ENCODE results near the gene B3GNT9.

Gene B3GNT9

DNA sequence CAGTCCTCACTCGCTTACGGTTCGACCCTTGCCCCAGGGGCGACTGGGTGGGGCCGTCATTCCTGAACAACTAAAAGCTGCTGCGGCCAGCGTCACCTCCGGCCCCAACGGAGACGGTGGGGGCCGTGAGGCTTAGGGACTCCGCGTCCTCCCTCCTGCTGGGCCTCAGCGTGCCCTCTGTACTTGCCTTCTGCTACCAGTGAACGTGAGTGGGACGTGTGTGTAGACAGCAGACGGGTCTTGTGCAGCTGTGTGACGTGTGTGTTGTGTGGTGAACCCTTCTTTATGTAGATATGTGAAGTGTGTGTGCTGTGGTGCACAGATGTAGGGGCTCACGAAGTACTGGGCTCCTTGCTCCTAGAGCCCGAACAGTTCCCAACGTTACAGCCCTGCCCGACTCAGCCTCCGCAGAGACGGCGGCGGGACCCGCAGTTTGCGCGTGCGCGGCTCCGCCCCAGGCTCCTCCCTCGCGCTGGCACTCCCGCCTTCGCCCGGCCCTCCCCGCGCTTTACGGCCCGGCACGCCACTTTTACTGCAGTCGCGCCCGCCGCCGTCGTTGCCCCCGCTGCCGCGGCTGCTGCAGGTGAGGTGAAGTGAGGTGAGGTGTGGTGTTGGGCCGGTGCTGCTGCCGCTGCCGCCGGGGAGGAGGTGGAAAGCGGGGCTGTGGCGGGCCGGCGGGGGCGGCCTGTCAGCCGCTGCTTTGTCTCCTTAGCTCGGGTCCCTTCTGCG lies 41.2 kb downstream of the B3GNT9 start, which contains the start of gene PHAF1:
Gene PHAF1 (plus strand): TSS at position 535 of the 729 bp plus-strand sequence. CDS start 235 bp downstream, outside the sequence.
- DNase-seq = peak; percentile 99

GRCh38 chr16:67108931-67109406 lies 41.8 kb downstream of the B3GNT9 start:
- DNase-seq = no peak

- no peak for DNase-seq
Measured at GRCh38 chr16:67108489-67108888, 42.3 kb downstream of the B3GNT9 start.

DNA sequence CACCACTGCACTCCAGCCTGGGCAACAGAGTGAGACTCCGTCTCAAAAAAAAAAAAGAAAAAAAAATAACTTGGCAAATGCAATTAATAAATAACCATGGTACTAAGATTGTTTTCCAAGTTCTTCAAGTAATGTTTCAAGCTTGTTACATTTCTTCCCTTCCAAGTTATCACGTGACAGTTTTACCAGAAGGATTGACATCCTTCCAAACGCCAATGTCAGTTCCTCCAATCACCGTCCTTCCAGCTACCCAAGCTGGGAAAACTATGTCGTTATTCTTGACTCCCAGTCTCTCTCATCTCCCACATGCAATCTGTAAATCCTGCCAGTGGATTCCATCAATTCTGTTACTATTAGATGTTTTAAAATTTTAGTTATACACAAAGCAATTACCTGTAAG lies 44.9 kb downstream of the B3GNT9 start:
- no peak for DNase-seq

DNA sequence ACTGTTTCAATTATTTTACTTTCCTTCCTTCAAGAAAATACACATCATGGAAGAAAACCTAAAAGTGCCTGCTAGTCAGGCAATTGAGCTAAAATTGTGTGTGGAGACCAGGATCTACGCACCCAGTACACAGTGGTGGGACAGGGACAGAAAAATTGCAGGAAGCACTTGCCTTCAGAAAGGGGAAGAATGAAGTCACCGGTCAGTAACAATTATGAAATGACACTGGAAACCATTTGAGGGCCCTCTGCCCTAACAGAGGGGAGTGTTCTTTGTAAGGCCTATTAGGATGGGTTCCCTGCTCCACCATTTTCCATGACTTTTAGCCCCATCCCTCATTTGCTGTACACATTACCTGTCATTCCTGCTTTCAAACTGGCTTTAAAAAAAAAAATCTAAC lies 45.6 kb downstream of the B3GNT9 start:
- no peak for DNase-seq

GRCh38 chr16:67104845-67105244 lies 46.0 kb downstream of the B3GNT9 start:
- DNase-seq = no peak

DNA sequence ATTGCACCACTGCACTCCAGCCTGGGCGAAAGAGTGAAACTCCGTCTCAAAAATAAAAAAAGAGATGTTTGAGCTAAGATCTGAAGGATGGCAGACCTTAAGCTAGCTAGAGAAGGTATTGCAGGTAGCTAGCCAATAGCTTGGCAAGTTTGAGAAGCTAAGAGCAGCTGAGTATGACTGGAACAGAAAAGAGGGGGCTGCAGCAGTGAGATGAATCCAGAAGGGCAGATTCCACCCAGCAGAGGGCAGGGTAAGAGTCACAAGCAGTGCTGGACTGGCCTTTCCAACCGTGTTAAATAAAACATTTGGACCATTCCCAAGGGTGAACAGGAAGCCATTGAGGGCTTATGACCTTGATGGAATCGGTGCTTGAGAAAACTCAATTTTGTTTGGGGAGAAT lies 46.7 kb downstream of the B3GNT9 start:
- DNase-seq = no peak

DNA sequence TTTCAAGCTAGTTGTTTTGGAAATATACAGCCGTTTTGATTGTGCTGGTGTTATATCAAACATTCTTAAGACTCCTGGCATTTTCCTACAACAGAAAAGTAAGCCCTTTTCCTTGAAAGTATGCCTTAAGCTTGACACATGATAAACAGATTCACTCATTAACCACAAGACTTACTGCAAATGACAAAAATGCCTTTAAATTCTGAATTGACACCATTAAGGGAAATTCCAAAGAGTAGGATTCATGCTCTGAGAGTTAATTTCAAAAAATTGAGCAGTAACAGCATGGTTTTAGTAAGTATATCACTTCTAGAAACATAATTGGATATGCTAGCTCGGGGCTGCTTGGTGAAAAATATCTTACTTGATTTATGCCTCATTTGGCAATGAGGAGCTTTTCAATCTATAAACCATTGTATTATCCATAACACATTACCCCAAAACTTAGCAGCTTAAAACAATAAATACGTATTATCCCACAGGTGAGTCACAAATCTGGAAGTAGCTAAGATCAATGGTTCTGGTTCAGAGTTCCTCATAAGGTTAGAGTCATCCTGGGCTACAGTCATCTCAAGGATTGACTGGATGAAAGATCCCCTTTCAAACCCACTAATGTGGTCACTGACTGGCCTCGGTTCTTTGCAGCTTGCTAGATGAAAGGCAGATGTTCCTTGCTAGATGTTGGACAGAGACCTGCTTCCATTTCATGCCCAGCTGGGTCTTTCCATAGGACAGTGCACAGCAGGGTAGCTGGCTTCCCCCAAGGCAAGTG lies 49.3 kb downstream of the B3GNT9 start:
- DNase-seq = no peak

- no peak for DNase-seq
Measured at GRCh38 chr16:67100569-67101310, 50.1 kb downstream of the B3GNT9 start.

DNA sequence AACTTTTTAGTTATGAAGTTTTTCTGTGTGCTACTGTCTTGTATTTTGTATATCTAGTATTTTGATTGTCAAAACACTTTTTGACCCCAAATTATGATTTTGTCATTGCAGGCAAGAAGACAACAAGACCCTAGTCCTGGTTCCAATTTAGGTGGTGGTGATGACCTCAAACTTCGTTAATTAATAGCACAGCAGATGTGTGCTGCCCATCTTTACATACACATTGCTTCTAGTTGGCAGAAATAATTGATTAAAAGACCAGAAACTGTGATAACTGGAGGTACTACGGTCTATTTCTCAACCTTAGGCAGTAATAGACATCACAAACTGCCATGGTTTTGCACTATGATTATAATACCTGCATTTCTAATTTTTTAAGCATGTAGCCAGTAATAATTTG lies 52.2 kb downstream of the B3GNT9 start:
- DNase-seq = no peak

Data from activated T-cell treated with anti-CD3 and anti-CD28 coated beads, Interleukin-2, amount 50 U/mL, for 1 hour (primary cell).